Uterus (tissue), 4 donors: ENCODE data around the gene RNU1-1. TPM values are rescaled to one million over a fixed set of nuclear protein-coding genes. Genes with fewer than 3 reads are reported as not detected.
A peak's percentile ranks its signal among the peaks of the same experiment; 100 is the strongest.
"Not testable (repeated sequence)": the region's sequence is repeated elsewhere in the genome, so short reads cannot be mapped to it uniquely, and the experiment has no call there.

Experiments used
- DNase-seq, 2 donors: peaks; one replicate each; pipeline ENCODE4 v3.0.0-alpha.2; 2019 to 2020
- H3K27ac ChIP-seq, 2 donors: fragments of 200-600 bp; sonication (generic); 1 replicate in 1 of 2; 2 replicates in 1 of 2; pipeline ENCODE4 v1.5.1; 2016 to 2018
- H3K27me3 ChIP-seq, 2 donors: fragments of 200-600 bp; sonication (generic); one replicate each; pipeline ENCODE4 v1.5.1; 2018 to 2019; ENCODE audit warnings: control low read depth in 1 of 2
- H3K36me3 ChIP-seq, 2 donors: fragments of 200-600 bp; sonication (generic); one replicate each; pipeline ENCODE4 v1.5.1; 2019; ENCODE audit warnings: control low read depth in 1 of 2
- H3K4me1 ChIP-seq, 2 donors: fragments of 200-600 bp; sonication (generic); one replicate each; pipeline ENCODE4 v1.5.1; 2018 to 2019; ENCODE audit warnings: control low read depth in 1 of 2
- H3K4me3 ChIP-seq, 2 donors: fragments of 200-600 bp; sonication (generic); 1 replicate in 1 of 2; 2 replicates in 1 of 2; pipeline ENCODE4 v1.5.1; 2018 to 2019; ENCODE audit warnings: mild to moderate bottlenecking in 1 of 2
- H3K9me3 ChIP-seq, 2 donors: fragments of 200-600 bp; sonication (generic); one replicate each; pipeline ENCODE4 v1.5.1; 2019; ENCODE audit warnings: control low read depth in 1 of 2
- intact Hi-C: fragments of 100-400 bp; cut with DNase I; formaldehyde crosslinking; loops from one replicate; pipeline ENCODE4 v1.15.1; 2023; ENCODE audit warnings: low total_unique reads
- total RNA-seq, 4 donors: library from RNA; depleted of rRNA in 3 of 4; stranded (reverse); fragments of >200 nt in 3 of 4; gene quantifications; one replicate each; pipeline versions ENCODE4 v1.1.0 to v1.2.4, GENCODE V29; 2014 to 2023
- donor health status: DM: yes; HTN: yes; CAD: no.

RNU1-1 gene
- total RNA-seq, 4 donors from 2014 or later = under 0.01 to 2,125 (median under 0.01) TPM

- H3K9me3 ChIP-seq, H3K4me1 ChIP-seq, H3K27ac ChIP-seq, DNase-seq, H3K36me3 ChIP-seq, intact Hi-C loops, H3K4me3 ChIP-seq, H3K27me3 ChIP-seq: not testable (repeated sequence)
These were observed 4.8 kb upstream of the RNU1-1 start for GRCh38 chr1:16518913-16519254.

GRCh38 chr1:16516694-16517410, 2.8 kb upstream of the RNU1-1 start:
- DNase-seq, H3K4me3 ChIP-seq, intact Hi-C loops, H3K27me3 ChIP-seq, H3K9me3 ChIP-seq, H3K27ac ChIP-seq, H3K36me3 ChIP-seq, H3K4me1 ChIP-seq: not testable (repeated sequence)

GRCh38 chr1:16513412-16514106, 526 bp downstream of the RNU1-1 start:
- intact Hi-C loops = not testable (repeated sequence)
- H3K4me3 ChIP-seq = peak overlapping the region in 1 of 2 donors; percentile 36

GRCh38 chr1:16512624-16513411, 1.3 kb downstream of the RNU1-1 start:
- H3K4me1 ChIP-seq, H3K36me3 ChIP-seq, H3K4me3 ChIP-seq, H3K27me3 ChIP-seq, H3K9me3 ChIP-seq, intact Hi-C loops, DNase-seq: not testable (repeated sequence)
- H3K27ac ChIP-seq = peak overlapping the region in 1 of 2 donors; percentile 89

More at GRCh38 chr1:16513412-16514106, 526 bp downstream of the RNU1-1 start:
- H3K4me1 ChIP-seq, H3K36me3 ChIP-seq, H3K27me3 ChIP-seq, H3K9me3 ChIP-seq: not testable (repeated sequence)
- peak in 1 of 2 donors; percentile 66 for DNase-seq
- H3K27ac ChIP-seq = peak overlapping the region; percentile 61 to 89

GRCh38 chr1:16511926-16512325, 2.2 kb downstream of the RNU1-1 start:
- intact Hi-C loops, H3K4me1 ChIP-seq, H3K4me3 ChIP-seq, DNase-seq, H3K36me3 ChIP-seq, H3K27ac ChIP-seq, H3K27me3 ChIP-seq, H3K9me3 ChIP-seq: not testable (repeated sequence)

GRCh38 chr1:16508861-16509445, 5.1 kb downstream of the RNU1-1 start:
- intact Hi-C loops, DNase-seq: not testable (repeated sequence)

GRCh38 chr1:16506364-16507136, 7.5 kb downstream of the RNU1-1 start:
- DNase-seq, H3K4me3 ChIP-seq, H3K9me3 ChIP-seq, H3K4me1 ChIP-seq, H3K27ac ChIP-seq, intact Hi-C loops, H3K27me3 ChIP-seq, H3K36me3 ChIP-seq: not testable (repeated sequence)

More at GRCh38 chr1:16508861-16509445, 5.1 kb downstream of the RNU1-1 start:
- H3K36me3 ChIP-seq, H3K4me1 ChIP-seq, H3K27ac ChIP-seq, H3K4me3 ChIP-seq, H3K9me3 ChIP-seq, H3K27me3 ChIP-seq: not testable (repeated sequence)

- H3K27me3 ChIP-seq, intact Hi-C loops, H3K36me3 ChIP-seq, H3K27ac ChIP-seq, H3K9me3 ChIP-seq, H3K4me1 ChIP-seq, DNase-seq, H3K4me3 ChIP-seq: not testable (repeated sequence)
These were observed 8.2 kb downstream of the RNU1-1 start for GRCh38 chr1:16505870-16506269.
